Glomerular endothelial cell (primary cell): Measurements from ENCODE around the gene PTPN12. TPM values are rescaled to one million over a fixed set of nuclear protein-coding genes. Genes with fewer than 3 reads are reported as not detected.
A peak's percentile ranks its signal among the peaks of the same experiment; 100 is the strongest.

Source experiments
- DNase-seq: peaks from one replicate; pipeline ENCODE4 v3.0.0-alpha.2; 2011; ENCODE audit warnings: low read depth, low spot score; ENCODE audit errors: extremely low read depth
- total RNA-seq: library from RNA; depleted of rRNA; stranded (reverse); fragments of >200 nt; gene quantifications from 2 replicates; pipeline ENCODE4 v1.2.3, GENCODE V29; 2015

PTPN12 gene
- total RNA-seq, 1 donor from 2014 or later, result 136 TPM

DNA sequence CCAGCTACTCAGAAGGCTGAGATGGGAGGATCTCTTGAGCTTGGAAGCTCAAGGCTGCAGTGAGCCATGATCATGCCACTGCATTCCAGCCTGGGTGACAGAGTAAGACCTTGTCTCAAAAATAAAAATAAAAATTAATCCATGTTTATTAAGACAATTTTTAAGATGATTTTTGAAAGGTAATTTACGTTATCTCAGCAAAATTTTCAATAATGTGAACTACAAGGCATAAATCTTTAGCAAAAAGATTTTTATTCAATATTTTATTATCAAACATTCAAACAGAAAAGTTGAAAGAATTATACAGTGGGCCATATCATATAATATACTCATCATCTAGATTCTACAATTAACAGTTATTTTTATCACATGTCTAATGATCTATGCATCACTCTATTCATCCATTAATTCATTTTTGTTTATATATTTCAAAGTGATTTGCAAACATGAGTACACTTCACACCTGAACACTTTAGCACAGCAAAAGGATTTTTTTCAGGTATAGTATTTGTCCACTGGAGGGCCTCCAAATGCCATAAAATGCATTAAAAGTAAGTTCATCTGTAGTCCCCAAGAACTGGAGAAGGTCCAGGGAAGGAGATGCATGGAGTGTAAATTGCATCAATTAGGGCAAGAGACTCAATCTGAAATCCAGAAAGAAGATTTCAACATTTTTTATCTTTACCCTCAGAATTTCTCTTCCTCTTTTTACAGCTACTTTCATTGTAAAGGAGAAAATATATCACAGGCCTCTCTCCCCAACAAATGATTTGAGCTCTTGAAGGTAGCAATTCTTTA lies 120.5 kb downstream of the PTPN12 start:
- DNase-seq, result peak; percentile 12

DNA sequence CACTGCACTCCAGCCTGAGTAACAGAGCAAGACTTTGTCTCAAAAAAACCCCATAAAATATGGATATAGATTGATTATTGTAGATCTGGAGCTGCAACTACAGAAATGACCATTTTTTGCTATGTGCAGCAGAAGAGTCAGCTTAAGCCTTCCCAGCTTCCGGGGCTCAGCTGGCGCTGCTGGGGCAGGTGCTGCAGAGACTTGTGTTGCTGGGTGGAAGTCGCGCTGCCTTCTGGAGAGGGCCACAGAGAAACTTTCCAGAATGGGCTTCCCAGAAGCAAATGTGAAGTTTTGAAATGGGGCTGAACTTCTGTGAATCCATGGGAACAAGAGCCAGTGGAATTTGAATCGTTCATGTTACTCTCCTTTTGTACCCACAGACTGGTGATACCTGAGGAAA lies 121.8 kb downstream of the PTPN12 start:
- DNase-seq, result no peak

DNA sequence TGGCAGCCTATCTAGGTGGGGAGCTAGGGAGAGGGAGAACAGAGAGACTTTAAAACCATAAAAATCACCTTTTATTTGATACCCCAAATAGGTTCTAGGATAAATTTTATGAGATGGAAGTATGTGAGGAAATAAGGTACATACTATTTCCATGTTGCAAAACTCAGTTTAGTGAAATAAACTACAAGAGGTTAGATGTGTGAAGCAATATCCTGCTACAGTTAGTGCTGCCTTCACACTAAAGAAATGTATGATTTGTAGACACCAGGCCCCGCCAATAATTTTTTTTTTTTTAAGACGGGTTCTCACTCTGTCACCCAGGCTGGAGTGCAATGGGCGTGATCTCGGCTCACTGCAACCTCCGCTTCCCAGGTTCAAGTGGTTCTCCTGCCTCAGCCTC lies 124.7 kb downstream of the PTPN12 start:
- no peak for DNase-seq

DNA sequence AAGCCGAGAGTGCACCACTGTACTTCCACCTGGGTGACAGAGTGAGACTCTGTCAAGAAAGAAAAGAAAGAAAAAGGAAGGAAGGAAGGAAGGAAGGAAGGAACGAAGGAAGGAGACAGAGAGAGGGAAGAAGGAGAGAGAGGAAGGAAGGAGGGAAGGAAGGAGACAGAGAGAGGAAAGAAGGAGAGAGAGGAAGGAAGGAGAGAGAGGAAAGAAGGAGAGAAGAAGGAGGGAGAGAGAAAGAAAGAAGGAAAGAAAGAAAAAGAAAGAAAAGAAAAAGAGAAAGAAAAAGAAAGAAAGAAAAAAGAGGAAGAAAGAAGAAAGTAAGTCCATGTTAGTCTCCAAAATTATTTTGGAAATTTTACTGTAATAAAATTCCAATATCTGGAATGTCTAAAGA lies 125.8 kb downstream of the PTPN12 start:
- no peak for DNase-seq

DNA sequence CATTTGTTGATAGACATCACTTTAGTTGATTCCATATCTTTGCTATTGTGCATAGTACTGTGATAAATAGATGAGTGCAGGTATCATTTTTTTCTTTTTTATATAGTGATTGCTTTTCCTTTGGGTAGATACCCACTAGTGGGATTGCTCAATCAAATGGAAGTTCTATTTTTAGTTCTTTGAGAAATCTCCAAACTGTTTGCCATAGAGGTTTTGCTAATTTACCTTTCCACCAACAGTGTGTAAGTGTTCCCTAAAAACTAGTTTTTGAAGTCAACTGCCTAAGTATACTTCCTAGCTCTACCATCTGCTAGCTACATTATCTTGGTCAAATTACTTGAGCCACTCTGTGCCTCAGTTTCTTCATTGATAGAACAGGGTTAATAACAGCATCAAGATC lies 127.6 kb downstream of the PTPN12 start:
- DNase-seq, result no peak

DNA sequence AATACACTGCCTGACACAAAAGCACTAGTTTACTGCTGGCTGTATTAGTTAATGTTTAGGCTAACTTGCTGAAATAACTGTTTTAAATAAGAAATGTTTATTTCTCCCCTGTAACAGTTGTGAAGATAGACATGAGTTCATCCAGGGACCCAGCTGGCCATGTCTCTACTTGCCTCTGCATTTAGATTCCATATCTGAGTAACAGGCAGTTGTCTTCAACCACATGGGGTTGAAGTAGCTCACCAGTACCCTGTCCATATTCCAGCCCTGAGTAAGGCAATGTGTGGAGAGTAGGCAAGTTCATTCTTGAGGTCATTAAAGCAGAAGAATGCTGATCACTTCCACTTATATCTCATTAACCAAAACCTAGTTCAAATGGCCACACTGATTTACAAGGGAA lies 128.1 kb downstream of the PTPN12 start:
- DNase-seq, result no peak

DNA sequence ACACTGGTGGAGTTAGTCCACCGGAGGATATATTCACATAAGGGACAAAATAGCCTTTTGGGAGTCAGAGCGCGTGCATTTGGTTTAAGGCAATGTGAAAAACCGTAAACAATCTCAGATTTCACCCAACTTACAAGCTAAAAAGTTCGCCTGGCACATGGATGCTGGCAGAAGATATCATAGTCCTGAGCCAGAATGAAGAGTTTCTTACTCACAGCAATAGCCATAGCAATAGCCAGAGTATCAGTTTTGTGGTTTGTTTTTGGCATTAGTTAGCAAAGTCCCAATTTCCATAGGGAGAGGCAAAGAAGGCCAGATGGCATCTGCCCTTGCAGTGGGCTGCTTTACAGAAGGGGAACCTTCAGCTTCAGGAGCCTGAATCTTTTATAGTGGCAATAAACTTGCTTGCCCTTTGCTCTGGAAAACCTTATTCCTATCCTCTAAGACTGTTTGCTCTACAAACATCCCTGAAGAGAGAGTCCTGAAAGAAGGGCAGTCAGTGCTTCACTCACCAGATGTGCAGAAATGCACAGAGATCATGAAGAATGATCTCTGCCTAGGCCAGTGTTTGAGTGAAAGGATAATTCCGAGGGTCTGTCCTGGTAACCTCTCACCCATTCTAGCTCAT lies 130.5 kb downstream of the PTPN12 start:
- DNase-seq, result no peak

DNA sequence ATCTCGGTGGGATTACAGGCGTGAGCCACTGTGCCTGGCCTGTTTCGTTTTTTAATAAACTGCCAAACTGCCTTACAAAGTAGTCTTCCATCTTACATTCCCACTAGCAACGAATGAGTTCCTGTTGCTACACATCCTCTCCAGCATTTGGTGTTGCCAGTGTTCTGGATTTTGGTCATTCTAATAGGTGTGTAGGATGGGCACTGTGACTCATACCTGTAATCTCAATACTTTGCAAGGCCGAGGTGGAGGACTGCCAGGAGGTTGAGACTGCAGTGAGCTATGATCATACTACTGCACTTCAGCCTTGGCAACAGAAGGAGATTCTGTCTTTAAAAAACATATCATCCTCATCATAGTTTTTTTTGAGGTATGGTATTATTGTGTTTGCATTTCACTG lies 137.8 kb downstream of the PTPN12 start:
- DNase-seq, result no peak

DNA sequence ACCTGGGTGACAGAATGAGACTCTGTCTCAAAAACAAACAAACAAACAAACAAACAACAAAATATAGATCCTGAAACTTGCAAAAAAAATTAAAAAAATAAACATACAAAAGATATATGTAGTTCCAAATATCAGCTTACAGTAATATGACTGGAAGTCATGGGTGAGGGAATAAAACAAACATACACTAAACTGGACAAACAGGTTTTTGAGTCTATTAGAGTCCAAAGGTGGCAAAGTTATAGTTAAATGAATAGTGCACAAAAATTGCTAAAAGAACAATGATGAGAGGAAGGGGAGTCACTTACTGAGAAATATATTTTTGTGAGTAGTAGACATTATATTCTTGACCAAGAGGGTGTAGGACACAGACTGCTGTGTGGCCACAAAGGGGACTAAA lies 142.5 kb downstream of the PTPN12 start:
- no peak for DNase-seq

DNA sequence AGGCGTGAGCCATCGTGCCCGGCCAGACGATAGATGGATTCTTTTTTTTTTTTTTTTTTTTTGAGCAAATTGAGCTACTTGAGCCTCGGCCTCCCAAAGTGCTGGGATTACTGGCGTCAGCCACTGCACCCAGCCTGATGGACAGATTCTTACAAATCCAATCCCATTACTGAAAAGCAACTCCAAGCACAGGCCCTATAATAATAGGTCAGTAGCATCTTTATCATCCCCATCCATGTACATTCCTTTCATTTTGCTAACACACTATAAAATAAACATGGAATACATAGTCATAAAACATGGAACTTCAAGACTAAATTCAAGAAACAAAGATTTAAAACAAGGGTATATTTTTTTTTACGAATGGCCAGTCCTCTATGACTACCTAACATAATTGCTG lies 143.2 kb downstream of the PTPN12 start:
- DNase-seq, result no peak

DNA sequence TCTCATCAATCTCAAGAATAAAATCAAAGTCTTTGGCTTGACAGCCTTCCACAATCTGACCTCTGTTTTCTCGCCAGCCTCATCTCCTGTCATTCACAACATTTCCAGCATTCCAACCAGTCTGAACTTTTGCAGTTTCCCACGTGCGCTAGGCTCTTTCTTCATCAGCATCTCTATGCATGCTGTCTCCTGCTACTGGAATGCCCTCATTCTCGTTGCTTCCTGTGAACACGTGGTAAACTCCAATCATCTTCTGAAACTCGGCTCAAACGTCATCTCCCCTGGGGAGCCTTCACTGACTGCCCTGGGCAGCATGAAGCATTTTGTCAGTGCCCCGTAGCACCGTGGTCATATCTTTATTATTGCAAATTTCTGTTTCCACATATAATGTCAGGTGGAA lies 146.9 kb downstream of the PTPN12 start:
- DNase-seq, result peak; percentile 31

DNA sequence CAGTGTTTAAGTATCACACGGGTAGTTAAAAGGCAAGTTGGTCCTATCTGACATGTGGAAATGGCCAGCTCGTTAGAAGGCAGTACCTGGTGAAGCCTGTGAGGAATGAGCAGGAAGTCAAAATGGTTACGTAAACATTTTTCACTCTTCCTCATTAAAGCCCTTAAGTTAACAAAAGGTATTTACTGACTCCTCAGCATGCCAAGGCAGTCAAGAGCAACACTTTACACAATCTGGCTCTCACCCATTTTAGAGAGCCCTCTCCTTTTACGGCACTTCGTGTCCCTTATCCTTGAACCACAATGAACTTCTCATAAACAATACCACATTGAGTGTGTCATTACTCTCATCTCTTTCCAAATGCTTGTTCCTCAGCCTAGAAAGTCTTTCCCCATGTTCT lies 148.1 kb downstream of the PTPN12 start:
- no peak for DNase-seq

DNA sequence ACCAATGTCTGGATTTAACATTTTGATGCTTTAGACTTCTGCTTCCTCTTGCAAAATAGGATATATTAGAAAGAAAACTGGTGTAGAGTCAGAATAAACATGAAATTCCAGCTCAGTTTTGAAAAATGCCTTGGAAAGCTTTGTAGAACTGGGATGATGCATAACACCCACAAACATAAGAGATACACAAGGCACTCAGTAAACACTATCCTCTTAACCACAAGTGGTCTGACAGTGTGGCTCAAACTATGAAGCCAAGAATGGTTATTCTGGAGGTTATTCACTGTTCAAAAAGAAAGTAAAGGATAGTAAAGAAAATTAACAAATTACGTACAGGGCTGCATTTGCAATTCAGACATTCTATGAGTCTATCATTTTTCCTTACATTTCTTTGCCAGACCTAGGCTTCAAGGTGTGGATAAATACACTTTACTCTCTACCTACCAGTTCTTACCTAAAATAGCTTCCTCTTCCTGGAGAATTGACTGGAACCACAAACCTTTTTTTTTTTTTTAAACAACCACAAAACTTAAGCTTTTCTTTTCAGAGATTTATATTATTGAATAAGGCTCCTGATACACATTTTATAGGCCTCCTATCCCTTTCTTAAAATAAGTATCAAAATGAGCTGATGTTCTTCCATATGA lies 150.1 kb downstream of the PTPN12 start:
- DNase-seq, result no peak

DNA sequence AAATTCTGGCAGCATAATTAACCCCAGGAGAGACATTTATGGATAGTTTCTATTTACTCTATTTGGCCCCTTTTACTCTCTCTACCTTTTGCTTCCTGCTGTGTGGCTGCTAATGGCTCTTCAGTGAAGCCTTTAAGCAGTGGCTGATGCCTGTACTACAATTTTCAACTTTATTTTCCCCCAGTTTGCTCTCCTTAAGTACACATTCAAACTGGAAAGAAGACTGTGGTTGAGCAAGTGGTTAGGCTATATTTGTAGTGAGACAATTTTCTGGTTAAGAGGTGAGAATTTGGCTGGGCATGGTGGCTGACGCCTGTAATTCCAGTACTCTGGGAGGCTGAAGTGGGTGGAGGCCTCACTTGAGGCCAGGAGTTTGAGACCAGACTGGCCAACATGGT lies 150.7 kb downstream of the PTPN12 start:
- DNase-seq, result no peak

Other genes starting within 250 kb of the PTPN12 start
- gene GSAP, start 120.9 kb upstream of the PTPN12 start, total RNA-seq, result 2.7 and 4.6 TPM in 2 replicates
- 13.0 and 15.5 TPM in 2 replicates for gene RSBN1L, start 159.2 kb downstream of the PTPN12 start, total RNA-seq